DMS153 treated with DMSO at 0.1 percent for 48 hours (cell line): Measurements from ENCODE around the gene SAMD8.
A peak's percentile ranks its signal among the peaks of the same experiment; 100 is the strongest.
"Not testable (repeated sequence)": the region's sequence is repeated elsewhere in the genome, so short reads cannot be mapped to it uniquely, and the experiment has no call there.

Experiments
- DNase-seq: peaks from one replicate; lab custom pipeline; 2025; ENCODE audit not compliant: unreplicated experiment; lab: John Stamatoyannopoulos, UW

SAMD8 gene

GRCh38 chr10:75106891-75107290 is 4.6 kb upstream of the SAMD8 start:
- not testable (repeated sequence) for DNase-seq

DNA sequence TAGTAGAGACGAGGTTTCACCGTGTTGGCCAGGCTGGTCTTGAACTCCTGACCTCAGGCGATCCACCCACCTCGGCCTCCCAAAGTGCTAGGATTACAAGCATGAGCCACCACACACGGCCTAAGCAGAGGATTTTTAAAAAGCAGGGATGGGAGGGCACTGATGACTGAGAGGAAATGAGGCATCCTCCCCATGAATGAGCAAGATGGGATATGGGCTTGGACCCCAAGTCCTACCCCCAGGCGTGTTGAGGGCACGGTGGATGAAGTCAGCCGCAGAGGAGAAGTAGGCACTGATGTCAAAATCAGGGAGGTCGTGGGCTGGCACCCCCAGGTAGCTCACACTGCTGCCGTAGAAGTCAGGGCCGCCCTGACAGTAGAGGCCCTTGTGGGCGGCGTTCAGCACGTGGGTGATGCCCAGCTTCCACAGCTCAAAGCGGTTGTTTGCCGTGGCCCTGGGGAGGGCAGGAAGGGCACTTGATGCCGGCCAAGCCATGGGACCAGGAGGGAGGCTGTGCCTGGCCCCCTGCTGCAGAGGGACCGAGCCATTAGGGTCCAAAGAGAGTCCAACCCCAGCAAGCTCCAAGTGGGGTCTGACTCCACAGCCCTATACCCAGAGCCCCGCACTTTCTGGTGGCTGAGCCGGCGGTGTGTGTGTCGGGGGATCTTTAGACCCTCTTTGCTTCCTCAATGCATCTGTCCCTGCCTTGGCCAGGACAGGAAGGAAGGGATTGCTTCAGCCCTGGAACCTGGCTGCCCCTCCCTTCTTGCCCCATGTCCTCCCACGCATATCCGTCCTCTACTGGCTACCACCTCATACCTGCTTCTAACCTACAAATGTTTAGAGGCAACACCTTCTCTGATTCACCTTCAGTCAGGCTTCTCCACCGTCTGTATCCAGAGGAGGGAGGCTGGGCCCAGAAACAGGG is 3.4 kb upstream of the SAMD8 start:
- DNase-seq: no peak

DNA sequence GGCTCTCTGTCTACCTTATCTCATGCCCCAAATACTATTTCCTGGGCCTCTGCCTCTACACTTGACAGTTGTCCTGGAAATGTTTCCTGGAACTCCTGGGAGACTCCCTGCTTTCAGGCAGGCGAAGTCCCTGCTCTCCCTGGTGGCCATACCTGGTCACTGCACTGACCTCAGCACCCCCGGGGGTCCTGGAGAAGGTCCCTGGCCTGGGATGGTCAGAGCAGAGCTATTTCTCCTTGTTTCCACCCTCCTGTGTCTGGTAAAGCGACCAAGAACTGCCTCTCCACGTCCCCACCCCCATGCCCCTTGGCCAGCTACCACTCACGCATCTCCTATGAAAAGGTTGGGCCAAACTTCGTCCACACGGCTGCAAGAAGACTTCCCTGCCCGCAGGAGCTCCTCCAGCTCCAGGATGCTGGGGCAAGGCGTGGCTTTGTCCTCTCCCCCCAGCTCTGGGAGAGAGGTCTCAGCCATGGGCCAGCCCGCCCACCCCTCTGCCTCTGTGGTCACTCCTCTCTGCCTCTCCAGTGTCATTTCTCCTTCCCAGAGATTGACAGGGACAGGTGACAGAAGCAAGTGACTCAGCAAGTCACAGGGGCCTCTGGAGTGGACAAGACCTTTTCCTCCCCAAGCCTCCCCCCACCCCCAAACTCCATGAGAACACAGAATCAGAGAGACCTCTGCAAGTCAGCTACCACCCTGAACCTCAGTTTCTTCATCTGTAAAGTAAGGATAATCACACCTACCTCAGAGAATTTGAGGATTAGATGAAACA is 2.6 kb upstream of the SAMD8 start:
- DNase-seq: no peak

- no peak for DNase-seq
Measured at GRCh38 chr10:75109459-75109778, 2.0 kb upstream of the SAMD8 start.

DNA sequence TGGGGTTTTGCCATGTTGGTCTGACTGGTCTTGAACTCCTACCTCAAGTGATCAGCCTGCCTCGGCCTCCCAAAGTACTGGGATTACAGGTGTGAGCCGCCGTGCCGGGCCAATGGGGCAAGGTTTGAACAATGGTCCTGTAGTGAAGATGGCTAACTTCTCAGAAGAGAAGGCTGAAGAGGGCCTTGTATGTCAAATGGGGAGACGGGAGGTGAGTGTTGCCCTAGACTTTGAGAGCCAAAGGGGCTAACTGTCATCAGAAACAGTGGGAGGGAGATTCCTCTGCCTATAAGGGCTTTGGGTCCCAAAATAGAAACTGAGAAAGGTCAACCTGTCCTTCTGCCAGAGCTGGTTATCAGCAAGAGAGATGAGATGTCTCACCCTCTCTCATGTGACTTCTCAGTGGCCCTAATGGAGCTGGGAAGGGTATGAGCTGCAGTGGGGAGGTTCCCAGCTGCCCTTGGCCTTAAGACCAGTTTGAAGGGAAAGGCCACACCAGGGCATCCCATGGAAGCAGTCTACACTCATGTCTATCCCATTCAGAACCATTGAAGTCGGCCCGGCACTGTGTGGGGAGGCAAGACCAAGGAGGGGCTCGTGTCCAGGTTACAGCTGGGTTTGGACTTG is 1.3 kb upstream of the SAMD8 start:
- no peak for DNase-seq

DNA sequence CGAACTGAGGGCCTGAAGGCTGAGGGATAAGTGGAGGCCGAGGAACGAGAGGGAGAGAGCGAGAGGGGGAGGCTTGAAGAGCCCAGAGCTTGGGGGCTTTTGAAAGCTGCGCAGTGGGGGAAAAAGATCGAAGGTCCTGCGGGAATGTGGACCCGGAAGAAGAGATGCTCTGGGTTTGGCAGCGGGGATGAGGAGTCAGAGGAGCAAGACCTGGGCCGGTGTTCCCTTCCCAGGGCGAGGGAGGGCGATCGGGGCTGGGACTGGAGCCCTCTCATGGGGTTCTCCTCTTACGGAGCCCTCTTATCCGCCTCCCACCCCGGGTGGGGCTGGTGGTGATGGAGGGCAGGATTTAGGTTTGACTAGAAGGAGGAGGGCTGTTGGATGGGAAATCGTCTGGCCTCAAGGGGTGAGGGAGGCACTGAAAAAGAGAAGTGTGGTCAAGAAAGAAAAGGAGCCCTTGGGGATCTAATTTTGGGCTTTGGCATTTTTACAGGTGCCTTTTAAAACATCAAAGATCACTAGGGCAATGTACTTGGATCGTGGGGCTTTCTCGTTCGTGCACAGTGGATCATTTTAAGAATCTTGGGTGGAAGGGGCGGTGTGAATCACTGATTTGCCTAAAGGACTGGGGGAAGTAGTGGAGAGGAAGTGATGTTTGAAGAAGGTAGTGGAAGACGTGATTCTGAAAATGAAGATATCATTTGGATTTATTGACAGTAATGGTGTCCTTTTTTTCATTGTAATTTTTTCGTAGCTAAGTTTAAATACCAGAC is 637 bp downstream of the SAMD8 start:
- DNase-seq: peak; percentile 26

GRCh38 chr10:75115137-75115536 is 3.7 kb downstream of the SAMD8 start:
- DNase-seq: no peak

- not testable (repeated sequence) for DNase-seq
Measured at GRCh38 chr10:75116941-75117775, 5.7 kb downstream of the SAMD8 start.

DNA sequence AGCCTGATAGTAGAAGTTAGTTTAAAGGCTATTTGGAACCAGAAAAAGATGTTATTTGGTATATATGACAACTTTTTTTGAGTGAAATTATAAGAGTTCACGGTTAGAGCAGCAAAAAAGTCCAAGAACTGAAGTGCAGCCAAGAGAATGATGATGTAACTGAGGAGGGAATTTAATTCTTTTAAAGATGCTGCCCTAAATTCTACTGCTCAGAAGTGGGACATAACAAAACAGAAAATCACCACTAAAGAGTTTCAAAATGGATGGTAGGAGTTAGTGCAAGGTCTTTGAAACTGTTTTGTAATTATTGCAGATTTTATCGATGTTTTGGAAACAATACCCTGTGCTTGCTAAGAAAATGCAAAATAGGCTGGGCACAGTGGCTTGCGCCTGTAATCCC is 6.5 kb downstream of the SAMD8 start:
- no peak for DNase-seq

- not testable (repeated sequence) for DNase-seq
Measured at GRCh38 chr10:75119444-75120066, 8.1 kb downstream of the SAMD8 start.

DNA sequence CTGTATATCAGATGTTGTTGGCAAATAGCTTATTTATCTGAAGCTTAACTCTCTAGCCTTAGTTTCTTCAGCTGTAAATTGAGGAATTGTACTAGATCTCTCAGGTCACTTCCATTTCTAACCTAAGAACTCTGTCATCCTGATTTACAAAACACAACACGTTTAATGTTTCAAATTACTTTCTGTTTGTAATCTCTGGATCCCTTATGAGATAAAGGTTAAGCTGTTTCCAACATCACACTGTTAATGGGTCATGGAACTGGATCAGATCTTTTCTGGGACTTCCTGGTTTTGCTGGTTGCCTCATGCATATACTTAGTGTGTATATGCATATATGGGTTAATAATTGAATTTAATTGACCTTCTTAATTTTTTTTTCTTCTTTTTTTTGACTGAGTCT is 9.9 kb downstream of the SAMD8 start:
- DNase-seq: no peak

- DNase-seq: no peak
Measured at GRCh38 chr10:75122505-75122904, 11.0 kb downstream of the SAMD8 start.

DNA sequence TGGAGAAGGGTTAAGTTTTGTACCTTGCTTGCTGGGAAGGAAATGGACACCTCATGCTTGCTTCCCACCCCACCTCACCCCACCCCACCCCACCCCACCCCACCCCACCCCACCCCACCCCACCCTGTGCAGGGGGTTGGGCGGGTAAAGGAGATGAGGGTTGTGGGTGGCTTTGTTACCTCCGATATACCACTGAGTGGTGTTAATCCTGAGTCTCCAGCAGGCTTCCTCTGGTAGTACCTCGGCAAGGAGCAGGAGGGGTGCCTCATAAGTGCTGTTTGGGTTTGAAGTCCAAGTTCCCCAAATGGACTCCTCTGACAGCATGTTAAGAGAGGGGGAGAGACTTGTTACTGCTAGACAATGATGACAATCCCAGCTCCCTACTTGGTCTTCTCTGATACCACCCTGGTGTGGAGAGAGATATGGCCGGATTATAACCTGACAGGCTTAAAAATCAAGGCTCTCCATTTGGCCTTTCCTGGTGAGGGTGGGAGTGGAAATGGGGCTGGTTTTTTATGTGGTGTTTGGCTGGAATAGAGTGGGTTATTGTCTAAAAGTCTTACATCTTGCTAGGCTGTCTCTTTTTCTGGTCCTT is 11.7 kb downstream of the SAMD8 start:
- no peak for DNase-seq

GRCh38 chr10:75126277-75126676 is 14.8 kb downstream of the SAMD8 start:
- no peak for DNase-seq

GRCh38 chr10:75127471-75127870 is 16.0 kb downstream of the SAMD8 start:
- no peak for DNase-seq

- DNase-seq: not testable (repeated sequence)
Measured at GRCh38 chr10:75128985-75129384, 17.5 kb downstream of the SAMD8 start.

DNA sequence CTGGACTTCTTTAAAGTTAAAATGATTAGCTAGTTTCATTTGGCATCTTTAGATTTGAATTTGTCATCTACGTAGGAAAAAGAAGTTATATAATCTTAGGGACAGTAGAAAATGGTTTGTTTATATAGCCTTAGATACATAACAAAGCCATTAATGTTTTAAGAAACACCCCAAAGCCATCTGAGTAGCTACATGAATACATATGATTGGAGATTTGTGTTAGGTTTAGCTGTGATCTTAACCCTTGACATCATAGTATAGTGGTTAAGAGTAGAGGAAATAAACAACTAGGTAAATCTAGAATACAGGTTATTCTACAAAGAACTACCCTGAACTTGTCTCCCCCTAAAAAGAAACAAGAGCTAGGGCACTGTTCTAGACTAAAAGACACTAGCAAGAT is 18.1 kb downstream of the SAMD8 start:
- DNase-seq: no peak

- not testable (repeated sequence) for DNase-seq
Measured at GRCh38 chr10:75133701-75134100, 22.2 kb downstream of the SAMD8 start.

DNA sequence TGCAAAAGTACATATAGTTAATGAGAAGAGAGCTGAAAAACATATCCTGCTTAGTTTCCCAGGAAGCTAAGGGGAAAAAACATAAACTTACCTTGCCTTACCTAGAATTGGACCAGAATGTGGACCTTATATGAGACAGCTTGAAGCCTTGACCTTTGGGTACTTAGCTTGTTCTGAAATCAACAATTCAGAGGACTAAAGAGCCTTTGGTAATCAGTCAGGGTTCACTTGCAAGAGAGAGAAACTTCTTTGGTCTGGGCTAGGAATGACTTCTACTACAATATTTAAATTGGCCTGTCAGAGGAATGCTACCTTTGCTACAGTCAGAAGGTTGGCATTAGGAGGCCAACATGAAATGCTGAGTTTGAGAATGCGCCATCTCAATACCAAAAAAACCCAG is 24.9 kb downstream of the SAMD8 start:
- no peak for DNase-seq
